MCF 10A (cell line): ENCODE results near the gene TXNDC15. TPM values are rescaled to one million over a fixed set of nuclear protein-coding genes. Genes with fewer than 3 reads are reported as not detected.
"Not testable (repeated sequence)": the region's sequence is repeated elsewhere in the genome, so short reads cannot be mapped to it uniquely, and the experiment has no call there.

Source experiments
- BruUV-seq: library from RNA; stranded (reverse); fragments of 400-500 nt; replicated peaks from 2 replicates; lab custom pipeline; 2021; lab: Mats Ljungman, UMichigan
- CTCF ChIA-PET: fragments of 300-600 bp; sonication (Branson Sonifier 250); formaldehyde crosslinking; extraction: SDS; loops from one replicate; lab custom pipeline; 2021; ENCODE audit warnings: antibody characterized with exemption, inconsistent platforms; lab: Yijun Ruan, JAX
- POLR2A ChIA-PET: fragments of 300-600, 350-650 bp; sonication (Branson Sonifier 250); formaldehyde crosslinking; extraction: SDS; loops from one replicate; lab custom pipeline; 2020; ENCODE audit warnings: antibody characterized with exemption, inconsistent platforms; lab: Yijun Ruan, JAX
- DNase-seq: peaks from one replicate; pipeline ENCODE4 v3.0.0-alpha.2; 2018; ENCODE audit not compliant: unreplicated experiment
- H3K27ac Mint-ChIP-seq: one replicate; pipeline ENCODE4 v1.8.0; 2022; ENCODE audit warnings: mild to moderate bottlenecking, low read depth, mixed read lengths; ENCODE audit not compliant: unreplicated experiment
- H3K27me3 Mint-ChIP-seq: one replicate; pipeline ENCODE4 v1.8.0; 2022; ENCODE audit warnings: mixed read lengths; ENCODE audit not compliant: insufficient read depth, unreplicated experiment
- H3K36me3 Mint-ChIP-seq: one replicate; pipeline ENCODE4 v1.8.0; 2022; ENCODE audit warnings: mild to moderate bottlenecking, moderate library complexity, mixed read lengths; ENCODE audit not compliant: insufficient read depth, unreplicated experiment
- H3K4me1 Mint-ChIP-seq: one replicate; pipeline ENCODE4 v1.8.0; 2022; ENCODE audit warnings: mixed read lengths; ENCODE audit not compliant: insufficient read depth, unreplicated experiment
- H3K4me3 Mint-ChIP-seq: one replicate; pipeline ENCODE4 v1.8.0; 2022; ENCODE audit warnings: mild to moderate bottlenecking, moderate library complexity, mixed read lengths; ENCODE audit not compliant: unreplicated experiment
- H3K9me3 Mint-ChIP-seq: one replicate; pipeline ENCODE4 v1.8.0; 2022; ENCODE audit warnings: mixed read lengths; ENCODE audit not compliant: unreplicated experiment
- intact Hi-C: fragments of 100-400 bp; cut with micrococcal nuclease; formaldehyde crosslinking; loops from 2 replicates; pipeline ENCODE4 v1.14.1; 2022
- total RNA-seq: library from RNA; stranded (reverse); gene quantifications from 2 replicates; pipeline ENCODE4 v1.2.3, GENCODE V29; 2022
- TF ChIP-seq, protein P1 (sequence below): fragments of 200-600 bp; IDR thresholded peaks from one replicate; pipeline ENCODE4 v1.8.0; 2022; ENCODE audit warnings: antibody characterized with exemption, mild to moderate bottlenecking; ENCODE audit not compliant: unreplicated experiment

TXNDC15 gene
- total RNA-seq, 1 experiment from 2014 or later, result 57.0 TPM

- TF ChIP-seq, protein P1, sequence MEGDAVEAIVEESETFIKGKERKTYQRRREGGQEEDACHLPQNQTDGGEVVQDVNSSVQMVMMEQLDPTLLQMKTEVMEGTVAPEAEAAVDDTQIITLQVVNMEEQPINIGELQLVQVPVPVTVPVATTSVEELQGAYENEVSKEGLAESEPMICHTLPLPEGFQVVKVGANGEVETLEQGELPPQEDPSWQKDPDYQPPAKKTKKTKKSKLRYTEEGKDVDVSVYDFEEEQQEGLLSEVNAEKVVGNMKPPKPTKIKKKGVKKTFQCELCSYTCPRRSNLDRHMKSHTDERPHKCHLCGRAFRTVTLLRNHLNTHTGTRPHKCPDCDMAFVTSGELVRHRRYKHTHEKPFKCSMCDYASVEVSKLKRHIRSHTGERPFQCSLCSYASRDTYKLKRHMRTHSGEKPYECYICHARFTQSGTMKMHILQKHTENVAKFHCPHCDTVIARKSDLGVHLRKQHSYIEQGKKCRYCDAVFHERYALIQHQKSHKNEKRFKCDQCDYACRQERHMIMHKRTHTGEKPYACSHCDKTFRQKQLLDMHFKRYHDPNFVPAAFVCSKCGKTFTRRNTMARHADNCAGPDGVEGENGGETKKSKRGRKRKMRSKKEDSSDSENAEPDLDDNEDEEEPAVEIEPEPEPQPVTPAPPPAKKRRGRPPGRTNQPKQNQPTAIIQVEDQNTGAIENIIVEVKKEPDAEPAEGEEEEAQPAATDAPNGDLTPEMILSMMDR, result peak; percentile 95
- BruUV-seq, result no TSS peak
- H3K27ac Mint-ChIP-seq, result peak within 1 kb of the TSS; percentile 94
- no peaks in the 10 kb centered on the region for H3K27me3 Mint-ChIP-seq
- intact Hi-C loops, result loop anchor here (1.0 to 2.0 kb wide), 8 partner anchors 30 to 602 kb away; partner anchors contain the start of genes CAMLG and TXNDC15
- H3K4me1 Mint-ChIP-seq, result no peaks in the 10 kb centered on the region
- DNase-seq, result peak; percentile 94
- H3K36me3 Mint-ChIP-seq, result peaks cover 32% of the 10 kb centered on the region
- ChIA-PET POLR2A (interaction anchor here (0.7 to 2.5 kb wide), 34 partner anchors 8 to 729 kb away, joined by 3 to 32 read pairs (median 4); partner anchors contain the start of genes C5orf24, CAMLG, DDX46 and JADE2), CTCF (interaction anchor here (0.6 to 3.9 kb wide), 55 partner anchors 9 to 705 kb away, joined by 3 to 30 read pairs (median 4); partner anchors contain the start of genes C5orf24 and TXNDC15)
- peak within 1 kb of the TSS; percentile 96 for H3K4me3 Mint-ChIP-seq
- H3K9me3 Mint-ChIP-seq, result no peaks in the 10 kb centered on the region
Measured at GRCh38 chr5:134904610-134905245, 30.6 kb downstream of the TXNDC15 start, which contains the start of gene PCBD2. PCBD2 (plus strand) TSS chr5:134905131; CDS start chr5:134905140, 9 bp downstream.

DNA sequence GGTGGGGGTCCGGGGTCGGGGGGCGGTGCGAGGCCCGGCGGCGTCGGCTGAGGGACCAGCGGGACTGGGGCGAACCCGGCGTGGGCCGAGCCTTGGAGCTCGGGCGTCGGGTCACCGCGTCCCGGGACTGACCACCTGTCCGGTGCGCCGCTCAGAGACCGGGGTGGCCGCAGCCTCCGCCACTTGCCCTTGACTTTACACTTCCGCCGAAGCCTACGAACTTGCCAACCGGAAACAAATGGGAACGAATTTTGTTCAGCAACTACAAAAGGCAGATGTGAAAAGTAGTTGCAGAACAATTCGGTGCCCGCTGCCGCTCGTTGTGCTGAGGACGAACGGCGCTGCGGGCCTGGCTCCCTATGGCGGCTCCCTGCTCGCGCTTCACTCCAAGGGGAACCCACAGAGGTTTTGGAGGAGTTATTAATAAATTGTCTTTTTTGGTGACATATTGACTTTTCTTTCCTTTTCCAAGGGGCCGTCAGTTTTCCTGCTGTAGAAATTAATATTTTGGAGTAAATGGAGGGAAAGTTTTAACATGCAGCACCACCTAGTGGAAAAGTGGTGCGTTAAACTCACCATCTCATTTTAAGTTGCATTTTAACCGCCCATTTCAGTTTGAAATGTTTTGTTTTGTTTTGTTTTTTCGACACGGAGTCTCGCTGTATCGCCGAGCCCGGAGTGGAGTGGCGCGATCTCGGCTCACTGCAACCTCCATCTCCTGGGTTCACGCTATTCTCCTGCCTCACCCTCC is 31.2 kb downstream of the TXNDC15 start:
- BruUV-seq, result TSS peak; percentile 62
- peak; percentile 85 for DNase-seq

DNA sequence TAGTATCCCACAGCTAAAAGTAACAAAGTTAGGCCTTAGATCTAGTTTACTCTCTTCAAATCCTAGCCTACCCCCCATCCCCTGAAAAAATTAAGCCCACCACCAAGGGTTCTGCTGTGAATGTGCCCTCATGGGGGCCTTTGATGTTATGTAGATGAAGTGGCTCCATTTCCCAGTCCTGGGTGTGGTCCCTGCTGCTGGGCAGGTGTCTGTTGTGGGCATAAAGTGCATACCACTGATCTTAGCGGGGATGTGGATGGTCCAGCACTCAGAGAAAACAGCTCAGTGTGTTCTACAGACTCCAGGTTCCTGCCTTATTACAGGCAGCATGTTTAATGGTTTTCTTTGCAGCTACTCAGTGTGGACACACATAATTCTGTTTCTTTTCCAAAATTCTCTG is 32.6 kb downstream of the TXNDC15 start:
- DNase-seq, result no peak
- peak overlapping the region; percentile 94 for H3K27ac Mint-ChIP-seq
- H3K36me3 Mint-ChIP-seq, result peaks cover 35% of the 10 kb centered on the region
- H3K4me1 Mint-ChIP-seq, result peaks cover 4% of the 10 kb centered on the region
- H3K9me3 Mint-ChIP-seq, result no peaks in the 10 kb centered on the region
- peak overlapping the region; percentile 96 for H3K4me3 Mint-ChIP-seq
- no TSS peak for BruUV-seq
- TF ChIP-seq, protein P1, result no peak
- ChIA-PET POLR2A (interaction anchor here (0.7 to 1.1 kb wide), 4 partner anchors 10 to 305 kb away, joined by 3 to 5 read pairs (median 4); no protein-coding TSS in a partner anchor), CTCF (interaction anchor here (0.5 to 3.9 kb wide), 11 partner anchors 11 to 284 kb away, joined by 3 to 22 read pairs (median 4); no protein-coding TSS in a partner anchor)
- no peaks in the 10 kb centered on the region for H3K27me3 Mint-ChIP-seq
- intact Hi-C loops, result no loop called here

More for the DNA sequence above, 31.2 kb downstream of the TXNDC15 start:
- intact Hi-C loops, result loop anchor here (1.0 to 2.0 kb wide), 6 partner anchors 55 to 603 kb away; partner anchors contain the start of gene CAMLG
- Mint-ChIP-seq H3K4me3 (peak overlapping the region; percentile 96), H3K27me3 (no peaks in the 10 kb centered on the region), H3K27ac (peak overlapping the region; percentile 94), H3K9me3 (no peaks in the 10 kb centered on the region), H3K4me1 (no peaks in the 10 kb centered on the region), H3K36me3 (peaks cover 28% of the 10 kb centered on the region)
- CTCF ChIA-PET, result interaction anchor here (0.6 to 3.9 kb wide), 58 partner anchors 9 to 602 kb away, joined by 3 to 30 read pairs (median 4); partner anchors contain the start of genes C5orf24 and TXNDC15
- TF ChIP-seq, protein P1, result peak; percentile 91
- POLR2A ChIA-PET, result interaction anchor here (0.7 to 2.5 kb wide), 26 partner anchors 9 to 729 kb away, joined by 3 to 32 read pairs (median 4); partner anchors contain the start of genes C5orf24, CAMLG, DDX46 and TXNDC15

- H3K27me3 Mint-ChIP-seq, H3K9me3 Mint-ChIP-seq, DNase-seq, H3K4me3 Mint-ChIP-seq, H3K4me1 Mint-ChIP-seq, BruUV-seq, intact Hi-C loops, H3K27ac Mint-ChIP-seq: not testable (repeated sequence)
- POLR2A ChIA-PET, result interaction anchor here (1.0 to 1.4 kb wide), 2 partner anchors 64 to 123 kb away, joined by 3 read pairs; no protein-coding TSS in a partner anchor
- peaks cover 34% of the 10 kb centered on the region for H3K36me3 Mint-ChIP-seq
- CTCF ChIA-PET, result interaction anchor here (1.1 kb wide), 1 partner anchor 9 kb away, joined by 7 read pairs; no protein-coding TSS in a partner anchor
Measured at GRCh38 chr5:134910752-134911151, 36.6 kb downstream of the TXNDC15 start.
